NCI-H748 (cell line): Measurements from ENCODE around the gene PRKD1.
A peak's percentile ranks its signal among the peaks of the same experiment; 100 is the strongest.
"Not testable (repeated sequence)": the region's sequence is repeated elsewhere in the genome, so short reads cannot be mapped to it uniquely, and the experiment has no call there.

Experiments used
- DNase-seq: peaks from one replicate; lab custom pipeline; 2025; ENCODE audit not compliant: unreplicated experiment; lab: John Stamatoyannopoulos, UW

PRKD1 gene

DNA sequence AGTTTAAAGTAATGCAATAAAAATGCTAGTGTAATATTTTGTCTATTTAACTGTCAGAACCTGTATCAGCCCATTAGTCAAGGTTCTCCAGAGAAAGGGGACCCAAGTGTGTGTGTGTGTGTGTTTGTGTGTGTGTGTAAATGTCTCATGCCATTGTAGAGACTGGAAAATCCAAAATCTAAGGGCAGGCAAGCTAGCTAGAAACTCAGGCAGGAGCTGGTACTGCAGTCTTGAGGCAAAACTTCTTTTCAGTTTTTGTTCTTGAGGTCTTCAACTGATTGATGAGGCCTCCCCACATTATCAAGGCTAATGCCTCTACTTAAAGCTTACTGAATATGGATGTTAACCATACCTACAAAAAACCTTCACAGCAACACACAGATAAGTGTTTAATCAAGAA lies 126.7 kb downstream of the PRKD1 start:
- no peak for DNase-seq

DNA sequence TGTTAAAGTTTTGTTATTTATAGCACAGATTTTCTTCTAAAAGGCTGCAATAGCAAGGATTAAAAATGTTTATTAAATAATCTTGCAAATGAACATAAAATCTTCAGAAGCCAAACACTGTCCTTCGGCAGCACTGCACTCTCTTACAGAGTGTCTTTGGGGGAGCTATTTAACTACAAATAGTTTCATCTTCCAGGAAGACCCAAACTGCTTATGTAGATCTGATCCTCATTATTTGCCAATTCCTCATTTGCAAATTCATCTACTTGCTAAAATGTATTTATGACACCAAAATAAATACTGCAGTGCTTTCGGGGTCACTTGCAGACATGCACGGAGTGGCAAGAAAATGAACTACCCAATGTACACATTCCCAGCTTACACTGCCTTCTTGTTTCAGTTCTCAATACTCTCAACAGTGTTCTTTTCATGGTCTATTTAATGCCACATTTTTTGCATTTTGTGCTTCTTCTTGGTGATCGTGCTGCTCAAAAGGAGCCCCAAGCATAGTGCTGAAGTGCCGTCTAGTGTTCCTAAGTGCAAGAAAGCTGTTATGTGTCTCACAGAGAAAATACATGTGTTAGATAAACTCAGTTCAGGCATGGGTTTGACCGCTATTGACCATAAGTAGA lies 128.1 kb downstream of the PRKD1 start:
- no peak for DNase-seq

DNA sequence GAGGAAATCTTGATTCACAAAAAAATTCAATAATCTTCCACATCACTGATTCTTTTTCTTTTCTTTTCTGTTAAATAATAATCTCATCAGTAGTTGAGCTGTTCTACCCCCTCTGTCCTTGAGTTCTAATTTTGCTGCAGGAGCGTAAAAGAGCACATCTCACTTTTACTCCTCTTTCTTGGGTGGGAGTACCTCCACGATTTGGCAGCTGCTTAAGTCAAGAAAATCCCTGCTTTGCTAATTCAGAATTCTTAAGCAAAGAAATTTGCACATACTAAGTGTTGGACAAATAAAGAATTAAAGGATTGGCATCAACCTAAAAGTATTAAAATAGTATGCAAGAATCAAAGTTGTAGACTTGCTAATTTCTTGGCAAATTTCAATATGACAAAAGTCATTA lies 128.8 kb downstream of the PRKD1 start:
- no peak for DNase-seq

DNA sequence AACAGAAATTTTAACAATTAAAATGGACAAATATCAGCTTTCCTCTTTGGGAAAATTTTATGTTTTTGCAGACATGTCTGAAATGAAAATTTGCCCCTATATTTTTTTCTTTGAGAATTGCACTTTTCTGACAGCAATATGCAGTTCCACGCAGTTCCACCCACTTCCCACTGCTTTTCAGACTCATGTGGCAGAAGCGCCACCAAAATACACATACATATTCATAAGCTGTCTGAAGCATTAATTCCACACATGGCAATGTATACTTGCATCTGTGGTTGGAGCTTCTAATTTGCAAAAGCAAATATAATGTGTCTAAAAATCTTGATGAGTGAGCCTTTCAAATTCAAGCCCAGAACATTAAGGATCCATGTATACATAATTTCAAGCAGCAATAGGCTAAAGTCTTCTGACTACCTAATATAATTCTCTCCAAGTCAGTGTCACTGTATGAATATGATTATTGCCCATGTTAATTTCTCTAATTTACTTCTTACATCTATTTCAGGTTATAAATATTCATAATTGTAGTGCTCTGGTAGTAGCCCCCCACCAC lies 129.5 kb downstream of the PRKD1 start:
- no peak for DNase-seq

DNA sequence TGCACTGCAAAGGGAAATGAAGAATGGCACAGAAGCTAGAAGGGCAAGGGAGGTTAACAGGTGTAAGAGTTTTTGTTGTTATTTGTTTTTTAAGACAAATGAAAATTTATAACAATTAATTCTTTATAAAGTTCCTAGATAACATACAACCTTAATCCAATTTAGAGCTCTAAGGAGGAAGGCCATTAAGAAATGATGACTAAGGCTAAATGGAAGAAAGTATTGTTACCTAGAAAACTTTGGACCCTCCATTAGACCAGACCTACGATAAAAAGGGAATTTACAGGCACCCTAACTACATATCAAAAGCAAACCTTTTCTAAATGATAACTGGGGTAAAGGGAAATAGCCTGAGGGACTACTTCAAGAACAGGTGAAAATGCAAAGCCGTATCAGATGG lies 130.8 kb downstream of the PRKD1 start:
- DNase-seq, result no peak

DNA sequence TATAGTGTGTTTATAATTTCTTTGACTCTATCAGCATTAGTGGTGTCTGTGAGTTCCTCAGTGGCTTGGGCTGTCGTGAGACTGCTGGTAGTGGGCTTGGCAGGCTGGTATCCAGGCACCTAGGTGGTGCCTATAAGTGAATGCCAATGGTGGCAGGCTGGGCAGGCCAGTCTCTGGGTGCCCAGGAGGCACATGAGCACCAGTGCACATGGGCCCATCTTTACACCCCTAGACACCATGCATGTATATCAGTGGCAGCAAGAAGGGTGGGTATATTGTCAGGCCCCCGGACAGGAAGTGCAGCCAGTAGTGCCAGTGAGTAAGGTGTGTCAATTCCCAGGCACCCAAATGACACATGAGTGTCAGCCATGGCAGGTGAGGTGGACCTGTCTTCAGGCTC lies 138.2 kb downstream of the PRKD1 start:
- DNase-seq, result no peak

DNA sequence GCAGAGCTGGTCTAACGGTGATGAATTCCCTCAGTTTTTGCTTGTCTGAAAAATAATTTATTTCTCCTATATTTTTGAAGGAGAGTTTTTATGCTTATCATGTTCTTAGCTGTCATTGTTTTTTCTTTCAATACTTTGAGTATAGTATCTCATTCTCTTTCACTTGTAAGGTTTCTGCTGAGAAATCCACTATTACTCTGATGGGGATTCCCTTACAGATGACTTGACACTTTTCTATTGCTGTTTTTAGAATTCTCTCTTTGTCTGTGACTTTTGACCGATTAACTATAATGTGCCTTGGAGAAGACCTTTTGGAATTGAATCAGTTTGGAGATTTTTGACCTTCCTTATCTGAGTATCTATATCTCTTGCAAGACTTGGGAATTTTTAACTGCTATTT lies 139.6 kb downstream of the PRKD1 start:
- DNase-seq, result no peak

DNA sequence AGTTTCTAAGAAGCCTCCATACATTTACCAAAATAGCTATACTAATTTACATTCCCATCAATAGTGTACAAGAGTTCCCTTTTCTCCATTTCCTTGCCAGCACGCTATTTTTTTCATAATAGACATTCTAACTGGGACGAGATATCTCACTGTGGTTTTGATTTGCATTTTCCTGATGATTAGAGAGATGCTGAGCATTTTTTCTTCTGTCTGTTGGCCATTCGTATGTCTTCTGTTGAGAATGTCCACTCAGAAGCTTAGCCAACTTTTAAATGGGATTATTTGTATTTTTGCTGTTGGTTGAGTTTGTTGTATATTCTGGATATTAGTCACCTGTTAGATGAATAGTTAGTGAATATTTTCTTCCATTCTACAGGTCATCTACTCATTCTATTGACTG lies 144.1 kb downstream of the PRKD1 start:
- no peak for DNase-seq

DNA sequence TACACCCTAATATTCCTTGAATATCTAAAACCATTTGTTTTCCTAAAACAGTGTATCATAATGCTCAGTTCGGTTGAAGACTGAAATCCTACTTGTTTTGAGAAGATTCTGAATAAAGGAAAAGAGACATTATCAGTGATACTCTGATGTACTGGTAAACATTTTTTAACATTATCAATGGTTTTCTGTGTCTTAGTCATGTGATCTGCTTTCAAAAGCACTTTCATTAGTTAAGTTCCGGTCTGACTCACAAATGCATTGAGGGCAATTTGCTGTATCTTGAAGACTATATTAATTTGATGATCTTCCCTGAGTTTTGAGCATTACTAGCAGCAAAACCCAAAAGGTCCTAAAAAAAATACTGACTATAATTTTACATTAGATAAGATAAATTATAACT lies 145.6 kb downstream of the PRKD1 start:
- DNase-seq, result no peak

DNA sequence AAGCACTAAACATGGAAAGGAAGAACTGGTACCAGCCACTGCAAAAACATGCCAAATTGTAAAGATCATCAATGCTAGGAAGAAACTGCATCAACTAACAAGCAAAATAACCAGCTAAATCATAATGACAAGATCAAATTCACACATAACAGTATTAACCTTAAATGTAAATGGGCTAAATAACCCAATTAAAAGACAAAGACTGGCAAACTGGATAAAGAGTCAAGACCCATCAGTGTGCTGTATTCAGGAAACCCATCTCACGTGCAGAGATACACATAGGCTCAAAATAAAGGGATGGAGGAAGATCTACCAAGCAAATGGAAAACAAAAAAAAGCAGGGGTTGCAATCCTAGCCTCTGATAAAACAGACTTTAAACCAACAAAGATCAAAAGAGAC lies 150.5 kb downstream of the PRKD1 start:
- DNase-seq, result not testable (repeated sequence)

DNA sequence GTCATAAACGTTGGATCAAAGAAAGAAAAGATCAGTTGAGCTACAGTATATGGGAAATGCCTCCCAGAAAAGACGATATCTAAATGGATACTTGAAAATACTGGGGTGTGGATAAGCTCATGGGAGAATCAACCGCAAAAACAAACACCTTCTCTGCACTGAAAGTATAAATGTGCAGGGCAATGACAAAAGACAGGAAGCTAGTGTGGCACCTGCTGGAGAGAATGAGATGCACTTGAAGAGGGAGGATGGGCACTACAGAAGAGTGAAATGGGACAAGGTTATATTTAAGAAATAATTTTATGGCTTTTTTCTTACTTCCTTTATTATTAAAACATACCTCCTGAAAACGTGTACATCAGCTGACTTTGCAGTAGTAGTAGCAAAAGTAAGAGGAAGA lies 153.7 kb downstream of the PRKD1 start:
- peak; percentile 82 for DNase-seq

DNA sequence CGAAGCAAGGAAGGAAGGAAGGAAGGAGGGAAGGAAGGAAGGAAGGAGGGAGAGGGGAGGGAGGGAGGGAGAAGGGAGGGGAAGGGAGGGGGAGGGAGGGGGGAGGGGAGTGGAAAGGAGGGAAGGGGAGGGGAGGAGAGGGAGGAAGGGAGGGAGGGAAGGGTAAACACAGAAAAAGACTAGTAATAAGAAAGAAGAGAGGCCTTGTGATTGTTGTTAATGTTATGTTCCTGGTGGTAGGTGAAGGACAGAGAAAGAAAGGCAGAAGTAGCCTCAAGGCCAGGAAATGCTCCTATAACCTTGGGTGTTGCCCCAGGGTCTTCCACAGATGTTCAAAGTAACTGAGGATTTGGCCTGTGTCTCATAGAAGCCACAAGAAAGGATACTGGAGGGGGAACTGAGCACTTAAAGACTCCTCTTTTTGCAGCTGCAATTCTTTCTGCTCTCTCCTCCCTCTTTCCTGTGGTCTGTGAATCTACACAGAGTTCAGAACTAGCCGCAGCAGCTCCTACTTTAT lies 164.2 kb downstream of the PRKD1 start:
- DNase-seq, result no peak

DNA sequence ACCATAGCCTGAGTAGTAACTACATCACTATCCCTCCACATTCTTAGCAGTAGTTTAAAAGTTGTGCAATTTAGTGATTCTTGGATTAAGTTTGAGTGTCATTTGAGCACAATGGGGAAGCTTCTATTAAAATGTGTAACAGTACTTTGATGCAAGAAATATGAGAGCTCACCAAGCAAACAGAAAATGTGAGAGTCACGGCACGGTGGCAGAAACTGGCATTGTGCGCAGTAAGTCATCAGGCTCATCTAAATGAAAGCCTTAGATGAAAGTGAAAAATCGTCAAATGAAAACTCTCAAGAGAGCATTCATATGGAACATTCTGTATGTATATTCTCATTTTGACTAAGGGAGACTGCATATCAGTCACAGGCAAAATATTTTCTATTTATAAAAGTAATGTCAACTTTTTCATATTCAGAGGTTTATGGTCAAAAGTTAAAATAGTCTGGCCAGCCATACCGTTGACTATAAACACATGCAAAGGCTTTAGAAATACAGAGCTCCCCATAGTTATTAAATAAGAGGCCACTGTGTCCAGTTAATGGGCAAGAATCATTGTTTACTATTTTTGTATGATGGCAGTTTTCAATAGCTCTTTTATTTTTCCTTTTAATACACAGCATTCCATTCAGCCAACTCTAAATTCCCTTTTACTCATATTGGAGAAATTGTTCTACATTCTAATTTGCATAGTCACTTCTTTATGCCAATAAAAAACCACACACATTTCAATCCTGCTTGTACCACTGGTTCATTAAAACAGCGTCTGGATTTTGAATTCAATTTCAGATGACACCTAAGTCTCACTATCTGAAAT lies 167.9 kb downstream of the PRKD1 start:
- DNase-seq, result no peak

DNA sequence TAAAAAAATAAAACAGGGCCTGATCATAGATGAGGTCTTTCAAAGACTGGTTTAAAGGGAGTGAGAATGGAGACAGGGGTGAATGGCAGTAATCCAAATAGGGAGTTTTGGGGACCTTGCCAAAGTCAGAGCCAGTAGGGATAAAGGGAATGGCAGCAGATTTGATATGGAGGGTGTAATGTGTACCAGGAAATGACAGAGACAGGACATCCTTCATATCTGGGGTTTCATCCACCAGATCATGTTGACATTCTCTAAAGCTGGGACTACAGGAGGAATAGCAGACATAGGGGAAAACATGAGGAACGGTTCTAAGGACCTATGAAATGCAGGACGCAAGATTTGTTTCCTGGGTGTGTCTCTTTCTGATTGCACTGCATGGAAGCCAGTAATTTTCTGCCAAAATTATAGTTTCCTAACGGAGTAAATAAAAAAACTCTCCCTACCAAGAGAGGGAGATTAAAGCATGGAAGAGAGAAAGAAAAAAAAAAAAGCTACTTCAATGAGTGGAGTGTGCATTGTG lies 169.9 kb downstream of the PRKD1 start:
- peak; percentile 11 for DNase-seq

DNA sequence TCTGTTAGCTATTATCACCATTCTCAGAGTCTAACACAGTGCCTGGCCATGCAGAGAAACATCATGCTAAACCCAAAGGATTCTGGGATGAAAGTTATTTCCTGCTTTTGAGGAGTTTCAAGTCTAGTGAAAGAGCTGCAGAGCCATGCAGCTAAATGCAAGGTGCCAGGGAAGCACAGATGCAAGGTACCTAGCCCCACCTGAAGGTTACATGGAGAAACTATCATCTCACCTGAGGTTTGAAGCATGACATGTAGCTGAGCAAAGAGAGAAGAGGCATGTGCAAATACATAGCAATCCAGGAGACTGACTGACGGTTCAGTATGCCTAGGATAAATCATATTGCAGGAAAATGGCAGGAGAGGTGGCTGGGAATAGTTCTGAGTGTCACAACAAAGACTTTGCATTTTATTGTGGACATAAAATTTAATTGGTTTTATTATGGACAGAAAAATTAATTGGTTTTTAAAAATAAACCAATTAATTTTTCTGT lies 170.4 kb downstream of the PRKD1 start:
- peak; percentile 7 for DNase-seq

DNA sequence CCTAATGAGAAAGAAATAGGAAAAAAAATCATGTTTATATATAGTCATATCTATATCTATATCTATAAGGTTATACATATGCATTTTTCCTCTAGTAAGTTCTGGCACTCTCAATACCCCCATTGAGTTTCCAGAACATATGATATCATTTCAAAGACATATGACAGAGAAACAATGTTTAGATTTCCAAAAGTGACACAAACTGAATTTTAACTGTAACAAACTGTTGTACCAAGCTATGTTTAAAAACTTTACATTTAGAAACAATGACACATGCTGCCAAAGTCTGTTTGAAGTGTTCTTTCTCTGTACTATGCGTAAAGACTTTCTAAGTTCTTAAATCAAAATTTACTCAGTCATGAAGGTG lies 171.6 kb downstream of the PRKD1 start:
- DNase-seq, result no peak

DNA sequence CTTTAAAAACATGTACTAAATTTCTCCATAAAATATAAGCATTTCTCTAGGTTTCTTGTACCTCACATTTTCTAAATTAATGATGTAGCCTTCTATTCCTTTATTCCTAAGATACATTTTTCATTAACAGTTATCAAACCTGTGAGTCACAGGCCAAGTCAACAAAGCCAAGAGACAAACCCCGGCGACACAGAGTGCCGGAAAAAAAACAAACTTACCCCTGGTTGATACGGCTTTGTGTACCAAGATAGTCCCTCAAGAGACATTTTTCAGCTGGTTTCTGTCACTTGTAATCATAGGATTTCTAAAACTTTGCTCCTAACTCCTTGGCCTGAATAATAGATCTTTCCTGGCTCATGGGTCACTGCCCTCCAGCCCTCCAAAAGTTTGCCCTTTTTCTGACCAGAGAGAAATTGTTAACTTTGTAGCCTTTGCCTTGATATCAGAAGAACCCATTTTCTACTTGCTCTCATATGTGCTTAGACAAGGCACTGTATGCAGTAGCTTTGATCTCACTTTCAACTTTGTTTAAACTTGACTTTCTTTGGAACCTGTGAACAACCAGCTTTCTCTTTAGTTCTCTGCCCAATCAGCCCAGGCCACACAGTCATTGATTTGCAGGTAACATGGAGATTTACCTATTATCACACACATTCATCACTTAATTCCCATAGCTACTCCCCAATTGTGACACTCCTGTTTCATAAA lies 172.2 kb downstream of the PRKD1 start:
- no peak for DNase-seq

DNA sequence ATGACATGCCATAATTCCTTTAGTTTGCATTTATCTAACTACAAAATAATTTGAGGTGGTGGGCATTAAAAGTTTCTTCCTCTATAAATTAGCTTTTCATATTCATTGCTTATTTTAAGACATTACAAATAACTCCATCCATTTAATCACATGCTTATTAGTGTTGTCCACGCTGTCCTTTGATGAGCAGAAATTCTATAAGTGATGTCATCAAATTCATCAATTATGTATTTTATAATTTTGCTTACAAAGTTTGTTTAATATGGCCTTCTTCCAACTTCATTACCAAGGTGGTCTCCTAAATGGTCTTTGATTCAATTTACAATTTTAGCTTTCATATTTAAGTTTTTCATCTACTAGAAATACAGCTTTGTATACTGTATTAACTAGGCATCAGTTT lies 173.5 kb downstream of the PRKD1 start:
- DNase-seq, result no peak

DNA sequence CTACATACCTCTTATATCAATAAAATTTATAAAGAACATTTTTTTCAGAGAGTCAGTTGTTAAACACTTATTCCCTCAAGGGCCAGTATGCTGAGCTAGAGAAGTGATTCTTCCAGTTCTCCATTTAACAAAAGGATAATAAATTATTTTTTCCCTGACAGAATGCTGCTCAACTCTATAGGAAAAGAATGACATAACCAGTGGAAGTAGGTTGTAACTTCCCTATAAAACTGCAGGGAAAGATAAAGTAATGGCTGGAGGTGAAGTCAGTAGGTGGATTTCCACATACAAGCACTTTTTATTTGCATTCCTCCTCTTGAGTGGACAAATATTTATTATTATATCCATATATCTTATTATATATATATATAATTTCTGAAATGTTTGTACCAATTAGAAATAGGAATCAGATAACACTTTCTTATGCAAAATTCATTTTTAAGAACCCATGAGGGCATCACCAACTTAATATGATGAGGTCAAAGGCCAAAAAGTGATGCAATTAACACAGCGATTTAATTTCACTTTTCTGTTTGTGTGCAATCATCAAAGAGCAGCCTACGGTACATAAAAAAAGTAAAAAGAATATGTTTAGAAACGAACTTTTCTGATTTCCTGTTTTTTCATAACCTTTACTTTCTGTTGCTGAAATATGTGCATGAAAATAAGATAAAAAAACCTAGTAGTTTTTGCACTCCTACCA lies 175.3 kb downstream of the PRKD1 start:
- no peak for DNase-seq

DNA sequence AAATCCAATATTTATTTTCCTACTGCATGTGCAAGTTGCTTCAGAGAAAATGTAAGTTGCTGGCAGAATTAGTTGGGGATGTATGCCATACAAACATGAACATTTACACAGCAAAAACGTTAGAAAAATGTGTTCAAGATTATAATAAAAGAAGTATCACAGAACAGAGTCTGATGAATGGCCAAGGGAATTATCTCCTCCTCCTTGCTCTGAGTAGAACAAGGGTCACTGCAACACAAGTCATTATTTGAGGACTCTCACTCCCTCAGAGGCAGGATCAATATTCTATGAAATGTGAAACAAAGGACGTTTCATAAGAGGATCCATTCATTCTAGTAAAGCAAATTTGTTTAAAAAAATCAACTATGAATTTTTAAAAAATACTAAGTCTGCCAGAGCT lies 177.8 kb downstream of the PRKD1 start:
- DNase-seq, result no peak

DNA sequence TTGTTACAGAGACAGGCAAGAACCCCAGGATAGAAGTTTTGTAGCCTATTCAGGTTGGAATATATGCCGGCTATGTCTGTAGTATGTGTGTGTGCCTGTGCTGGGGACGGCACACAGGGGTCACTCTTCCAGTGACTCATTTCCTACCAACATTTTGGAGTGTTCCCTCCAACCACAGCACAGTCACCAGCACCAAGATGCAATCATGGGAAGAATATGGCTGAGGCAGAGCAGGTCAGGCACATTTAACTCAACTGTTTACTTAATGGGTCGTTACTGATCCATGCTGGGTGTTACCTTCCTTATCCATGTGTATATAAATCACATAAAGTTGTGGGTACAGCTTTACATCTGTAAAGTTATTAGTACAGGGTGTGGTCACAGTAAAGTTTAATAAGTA lies 178.3 kb downstream of the PRKD1 start:
- peak; percentile 31 for DNase-seq
